Measurements from ENCODE around the gene GBE1. TPM values are rescaled to one million over a fixed set of nuclear protein-coding genes. Genes with fewer than 3 reads are reported as not detected.
"Not testable (repeated sequence)": the region's sequence is repeated elsewhere in the genome, so short reads cannot be mapped to it uniquely, and the experiment has no call there.

The GBE1 gene
- total RNA-seq, 2 donors from 2014 or later, result 8.4 to 12.3 TPM

- 94 to 100% methylated on average over 2 of the region's 2 CpGs for WGBS, 2 experiments (ENCODE audit: insufficient coverage in 1 of 2, insufficient read length in 1 of 2)
- TF ChIP-seq, protein P1, sequence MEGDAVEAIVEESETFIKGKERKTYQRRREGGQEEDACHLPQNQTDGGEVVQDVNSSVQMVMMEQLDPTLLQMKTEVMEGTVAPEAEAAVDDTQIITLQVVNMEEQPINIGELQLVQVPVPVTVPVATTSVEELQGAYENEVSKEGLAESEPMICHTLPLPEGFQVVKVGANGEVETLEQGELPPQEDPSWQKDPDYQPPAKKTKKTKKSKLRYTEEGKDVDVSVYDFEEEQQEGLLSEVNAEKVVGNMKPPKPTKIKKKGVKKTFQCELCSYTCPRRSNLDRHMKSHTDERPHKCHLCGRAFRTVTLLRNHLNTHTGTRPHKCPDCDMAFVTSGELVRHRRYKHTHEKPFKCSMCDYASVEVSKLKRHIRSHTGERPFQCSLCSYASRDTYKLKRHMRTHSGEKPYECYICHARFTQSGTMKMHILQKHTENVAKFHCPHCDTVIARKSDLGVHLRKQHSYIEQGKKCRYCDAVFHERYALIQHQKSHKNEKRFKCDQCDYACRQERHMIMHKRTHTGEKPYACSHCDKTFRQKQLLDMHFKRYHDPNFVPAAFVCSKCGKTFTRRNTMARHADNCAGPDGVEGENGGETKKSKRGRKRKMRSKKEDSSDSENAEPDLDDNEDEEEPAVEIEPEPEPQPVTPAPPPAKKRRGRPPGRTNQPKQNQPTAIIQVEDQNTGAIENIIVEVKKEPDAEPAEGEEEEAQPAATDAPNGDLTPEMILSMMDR (conservative IDR thresholded peaks at IDR 0.05), result no peak
Observed at GRCh38 chr3:81769299-81769698, 7.9 kb upstream of the GBE1 start.

GRCh38 chr3:81767250-81767859 is 5.9 kb upstream of the GBE1 start:
- H3K36me3 ChIP-seq (ENCODE audit: control insufficient read depth, insufficient read depth, low read length); H3K4me3 ChIP-seq (ENCODE audit: low read length); H3K4me1 ChIP-seq (ENCODE audit: control insufficient read depth, insufficient read depth, low read length); H3K27ac ChIP-seq (ENCODE audit: low read depth, low read length); H3K36me3 Mint-ChIP-seq (ENCODE audit: low read depth); DNase-seq; H3K27me3 ChIP-seq (ENCODE audit: control insufficient read depth, insufficient read depth, low read length, poor library complexity, severe bottlenecking); H3K4me3 Mint-ChIP-seq; H3K9ac ChIP-seq (ENCODE audit: extremely low read depth, low read length, poor library complexity, severe bottlenecking); H3K27ac Mint-ChIP-seq; H3K4me1 Mint-ChIP-seq; H3K27me3 Mint-ChIP-seq (ENCODE audit: insufficient read depth): not testable (repeated sequence)
- peaks cover 11% of the 10 kb centered on the region for H3K9me3 ChIP-seq (ENCODE audit: control insufficient read depth, low read length)
- peaks cover 21% of the 10 kb centered on the region for H3K9me3 Mint-ChIP-seq
- WGBS, 2 experiments (ENCODE audit: insufficient coverage in 1 of 2, insufficient read length in 1 of 2), result 95% methylated on average over 47 of the region's 47 CpGs; no CpG with 5 or more reads in 1 of the 2 experiments

More at GRCh38 chr3:81769299-81769698, 7.9 kb upstream of the GBE1 start:
- no peak for DNase-seq
- Mint-ChIP-seq H3K27me3 (ENCODE audit: insufficient read depth) (no peaks in the 10 kb centered on the region), H3K4me1 (no peaks in the 10 kb centered on the region), H3K27ac (no peak overlapping the region), H3K9me3 (peaks cover 21% of the 10 kb centered on the region), H3K36me3 (ENCODE audit: low read depth) (no peaks in the 10 kb centered on the region), H3K4me3 (no peak overlapping the region)
- Histone ChIP-seq H3K36me3 (ENCODE audit: control insufficient read depth, insufficient read depth, low read length) (no peaks in the 10 kb centered on the region), H3K27me3 (ENCODE audit: control insufficient read depth, insufficient read depth, low read length, poor library complexity, severe bottlenecking) (no peaks in the 10 kb centered on the region), H3K4me3 (ENCODE audit: low read length) (no peak overlapping the region), H3K4me1 (ENCODE audit: control insufficient read depth, insufficient read depth, low read length) (no peaks in the 10 kb centered on the region), H3K27ac (ENCODE audit: low read depth, low read length) (no peak overlapping the region), H3K9ac (ENCODE audit: extremely low read depth, low read length, poor library complexity, severe bottlenecking) (no peak overlapping the region), H3K9me3 (ENCODE audit: control insufficient read depth, low read length) (peaks cover 11% of the 10 kb centered on the region)

DNA sequence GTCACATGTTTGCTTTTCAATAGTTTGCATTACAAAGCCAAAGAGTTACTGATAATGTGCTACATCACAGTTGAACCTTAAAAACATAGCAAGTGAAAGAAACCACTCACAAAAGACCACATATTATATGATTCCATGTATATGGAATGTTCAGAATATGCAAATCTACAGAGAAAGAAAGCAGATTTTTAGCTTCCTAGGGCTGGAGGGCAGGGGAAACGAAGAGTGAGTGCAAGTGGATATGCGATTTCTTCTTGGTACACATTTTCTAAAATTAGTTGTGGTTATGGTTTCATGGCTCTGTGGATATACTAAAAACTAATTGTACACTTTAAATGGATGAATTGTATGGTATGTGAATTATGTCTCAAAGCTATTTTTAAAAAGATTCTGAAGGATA is 4.0 kb upstream of the GBE1 start:
- no peak for DNase-seq
- no peaks in the 10 kb centered on the region for H3K27me3 Mint-ChIP-seq (ENCODE audit: insufficient read depth)

More for the DNA sequence above, 4.0 kb upstream of the GBE1 start:
- Mint-ChIP-seq H3K9me3 (peaks cover 21% of the 10 kb centered on the region), H3K4me1 (peaks cover 16% of the 10 kb centered on the region), H3K36me3 (ENCODE audit: low read depth) (no peaks in the 10 kb centered on the region), H3K4me3 (no peak overlapping the region), H3K27ac (no peak overlapping the region)
- Histone ChIP-seq H3K9ac (ENCODE audit: extremely low read depth, low read length, poor library complexity, severe bottlenecking) (no peak overlapping the region), H3K27me3 (ENCODE audit: control insufficient read depth, insufficient read depth, low read length, poor library complexity, severe bottlenecking) (no peaks in the 10 kb centered on the region), H3K4me3 (ENCODE audit: low read length) (no peak overlapping the region), H3K4me1 (ENCODE audit: control insufficient read depth, insufficient read depth, low read length) (peaks cover 3% of the 10 kb centered on the region), H3K27ac (ENCODE audit: low read depth, low read length) (no peak overlapping the region), H3K36me3 (ENCODE audit: control insufficient read depth, insufficient read depth, low read length) (no peaks in the 10 kb centered on the region), H3K9me3 (ENCODE audit: control insufficient read depth, low read length) (peaks cover 11% of the 10 kb centered on the region)
- TF ChIP-seq, protein P1 (conservative IDR thresholded peaks at IDR 0.05), result no peak
- 96 to 100% methylated on average over 1 to 2 of the region's 2 CpGs for WGBS, 2 experiments (ENCODE audit: insufficient coverage in 1 of 2, insufficient read length in 1 of 2)

All from endodermal cell (in vitro differentiated cells).